Hippocampal formation (tissue), 2 donors: ENCODE results near the gene DEDD.
"Not testable (repeated sequence)": the region's sequence is repeated elsewhere in the genome, so short reads cannot be mapped to it uniquely, and the experiment has no call there.

Experiments
- DNase-seq, 2 donors: peaks; one replicate each; lab custom pipeline; 2025; lab: John Stamatoyannopoulos, UW

DEDD gene

GRCh38 chr1:161127649-161128048 is 4.8 kb downstream of the DEDD start:
- no peak for DNase-seq

GRCh38 chr1:161122967-161123366 is 9.5 kb downstream of the DEDD start:
- no peak for DNase-seq

GRCh38 chr1:161121834-161122233 is 10.6 kb downstream of the DEDD start:
- peak in 1 of 2 donors; percentile 1 for DNase-seq

GRCh38 chr1:161121042-161121650 is 11.3 kb downstream of the DEDD start:
- no peak for DNase-seq

GRCh38 chr1:161119092-161119903 is 13.2 kb downstream of the DEDD start:
- DNase-seq, result no peak

GRCh38 chr1:161117759-161118581 is 14.5 kb downstream of the DEDD start, which contains the start of the genes NIT1 and PFDN2:
Gene NIT1, plus strand, starts transcription at chr1:161118105. Its CDS starts 72 bp downstream, at chr1:161118177.
Gene PFDN2, minus strand, starts transcription at chr1:161118037. Its CDS starts 11 bp downstream, at chr1:161118026.
- DNase-seq, result peak; percentile 74 to 78

GRCh38 chr1:161115961-161116360 is 16.5 kb downstream of the DEDD start:
- DNase-seq, result not testable (repeated sequence)

- DNase-seq, result no peak
These were observed 17.2 kb downstream of the DEDD start for GRCh38 chr1:161115132-161115711.

GRCh38 chr1:161114556-161114955 is 17.9 kb downstream of the DEDD start:
- DNase-seq, result no peak

GRCh38 chr1:161113915-161114314 is 18.6 kb downstream of the DEDD start:
- DNase-seq, result no peak

- no peak for DNase-seq
These were observed 20.9 kb downstream of the DEDD start for GRCh38 chr1:161111527-161111926.

GRCh38 chr1:161111117-161111516 is 21.4 kb downstream of the DEDD start:
- no peak for DNase-seq

GRCh38 chr1:161106431-161106830 is 26.0 kb downstream of the DEDD start:
- DNase-seq, result no peak

- DNase-seq, result no peak
These were observed 31.9 kb downstream of the DEDD start for GRCh38 chr1:161100556-161100955.

GRCh38 chr1:161099090-161099802 is 33.2 kb downstream of the DEDD start:
- DNase-seq, result no peak

GRCh38 chr1:161098210-161099068 is 34.0 kb downstream of the DEDD start, which contains the start of gene KLHDC9:
Gene KLHDC9, plus strand, starts transcription at chr1:161098361. Its CDS starts 175 bp downstream, at chr1:161098536.
- DNase-seq, result peak; percentile 47 to 75

- no peak for DNase-seq
These were observed 35.9 kb downstream of the DEDD start for GRCh38 chr1:161096530-161096929.

- no peak for DNase-seq
These were observed 36.5 kb downstream of the DEDD start for GRCh38 chr1:161096015-161096414.

- DNase-seq, result no peak
These were observed 37.2 kb downstream of the DEDD start for GRCh38 chr1:161095230-161095629.

GRCh38 chr1:161094481-161094880 is 38.0 kb downstream of the DEDD start:
- no peak for DNase-seq
